GOT3 (cell line): Measurements from ENCODE around the gene AAK1.
"Not testable (repeated sequence)": the region's sequence is repeated elsewhere in the genome, so short reads cannot be mapped to it uniquely, and the experiment has no call there.

Source experiments
- DNase-seq: peaks from one replicate; lab custom pipeline; 2025; ENCODE audit warnings: mixed read lengths; lab: John Stamatoyannopoulos, UW

AAK1 gene

GRCh38 chr2:69643602-69644505, at the start of gene AAK1:
Gene AAK1, minus strand, starts transcription at chr2:69643739. Its CDS starts 699 bp downstream, at chr2:69643040.
- peak; percentile 80 for DNase-seq

GRCh38 chr2:69692424-69692823, 48.9 kb upstream of the AAK1 start:
- DNase-seq, result no peak

- DNase-seq, result no peak
Measured at GRCh38 chr2:69689969-69690368, 46.4 kb upstream of the AAK1 start.

- no peak for DNase-seq
Measured at GRCh38 chr2:69689466-69689865, 45.9 kb upstream of the AAK1 start.

- DNase-seq, result no peak
Measured at GRCh38 chr2:69687971-69688611, 44.6 kb upstream of the AAK1 start.

GRCh38 chr2:69686813-69687212, 43.3 kb upstream of the AAK1 start:
- no peak for DNase-seq

GRCh38 chr2:69685321-69686048, 41.9 kb upstream of the AAK1 start:
- no peak for DNase-seq

- no peak for DNase-seq
Measured at GRCh38 chr2:69683170-69683971, 39.8 kb upstream of the AAK1 start.

- no peak for DNase-seq
Measured at GRCh38 chr2:69682525-69682924, 39.0 kb upstream of the AAK1 start.

- no peak for DNase-seq
Measured at GRCh38 chr2:69680001-69680675, 36.6 kb upstream of the AAK1 start.

GRCh38 chr2:69677914-69678313, 34.4 kb upstream of the AAK1 start:
- DNase-seq, result no peak

GRCh38 chr2:69676146-69676545, 32.6 kb upstream of the AAK1 start:
- no peak for DNase-seq

- DNase-seq, result no peak
Measured at GRCh38 chr2:69674316-69674670, 30.8 kb upstream of the AAK1 start.

- not testable (repeated sequence) for DNase-seq
Measured at GRCh38 chr2:69673098-69673497, 29.6 kb upstream of the AAK1 start.

- DNase-seq, result no peak
Measured at GRCh38 chr2:69669666-69670065, 26.1 kb upstream of the AAK1 start.

- DNase-seq, result no peak
Measured at GRCh38 chr2:69668598-69668997, 25.1 kb upstream of the AAK1 start.

GRCh38 chr2:69667805-69668382, 24.4 kb upstream of the AAK1 start:
- no peak for DNase-seq

GRCh38 chr2:69665152-69665551, 21.6 kb upstream of the AAK1 start:
- DNase-seq, result no peak

GRCh38 chr2:69663860-69664259, 20.3 kb upstream of the AAK1 start:
- DNase-seq, result no peak

GRCh38 chr2:69662547-69662946, 19.0 kb upstream of the AAK1 start:
- not testable (repeated sequence) for DNase-seq

- no peak for DNase-seq
Measured at GRCh38 chr2:69660637-69661036, 17.1 kb upstream of the AAK1 start.
